ENCODE results near the gene GIPR.
A peak's percentile ranks its signal among the peaks of the same experiment; 100 is the strongest.

Gene GIPR

DNA sequence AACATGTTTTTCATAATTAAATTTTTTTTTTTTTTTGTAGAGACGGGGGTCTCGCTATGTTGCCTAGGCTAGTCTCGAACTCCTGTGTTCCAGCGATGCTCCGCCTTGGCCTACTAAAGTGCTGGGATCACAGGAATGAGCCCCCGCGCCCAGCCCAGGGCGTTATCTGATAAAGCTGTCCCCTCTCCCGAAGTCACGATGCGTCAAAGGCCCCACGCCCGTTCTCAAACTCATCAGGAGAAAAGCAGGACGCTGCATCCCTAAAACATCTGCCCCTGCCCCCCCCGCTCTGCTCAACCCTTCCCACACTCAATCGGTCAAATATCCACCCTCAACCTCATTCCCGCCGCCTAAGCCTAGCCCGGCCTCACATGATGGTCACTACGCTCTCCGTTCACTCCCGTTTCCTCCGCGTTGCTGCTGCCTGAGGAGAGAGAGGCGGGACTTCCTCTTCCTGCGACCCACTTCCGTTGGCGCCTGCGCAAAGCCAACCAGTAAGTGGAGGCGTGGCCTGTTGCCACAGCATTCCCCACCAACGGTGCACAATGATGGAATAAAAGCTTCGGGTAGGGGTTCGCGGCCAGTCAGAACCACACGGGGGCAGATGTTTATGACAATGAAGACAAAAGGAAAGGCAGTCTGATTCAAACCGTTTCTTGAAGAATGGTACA is 23.6 kb downstream of the GIPR start, which contains the start of gene SNRPD2:
Gene SNRPD2, minus strand, starts transcription at position 438 of the 671 bp plus-strand sequence. Its CDS starts 65 bp downstream, at position 373.
- peak; percentile 92 for DNase-seq (ENCODE audit: low spot score)
- in situ Hi-C loops (cut with MboI; ENCODE audit: low sequenced_read_pairs, unreplicated experiment), result no loop called here
- TF ChIP-seq, protein P1, sequence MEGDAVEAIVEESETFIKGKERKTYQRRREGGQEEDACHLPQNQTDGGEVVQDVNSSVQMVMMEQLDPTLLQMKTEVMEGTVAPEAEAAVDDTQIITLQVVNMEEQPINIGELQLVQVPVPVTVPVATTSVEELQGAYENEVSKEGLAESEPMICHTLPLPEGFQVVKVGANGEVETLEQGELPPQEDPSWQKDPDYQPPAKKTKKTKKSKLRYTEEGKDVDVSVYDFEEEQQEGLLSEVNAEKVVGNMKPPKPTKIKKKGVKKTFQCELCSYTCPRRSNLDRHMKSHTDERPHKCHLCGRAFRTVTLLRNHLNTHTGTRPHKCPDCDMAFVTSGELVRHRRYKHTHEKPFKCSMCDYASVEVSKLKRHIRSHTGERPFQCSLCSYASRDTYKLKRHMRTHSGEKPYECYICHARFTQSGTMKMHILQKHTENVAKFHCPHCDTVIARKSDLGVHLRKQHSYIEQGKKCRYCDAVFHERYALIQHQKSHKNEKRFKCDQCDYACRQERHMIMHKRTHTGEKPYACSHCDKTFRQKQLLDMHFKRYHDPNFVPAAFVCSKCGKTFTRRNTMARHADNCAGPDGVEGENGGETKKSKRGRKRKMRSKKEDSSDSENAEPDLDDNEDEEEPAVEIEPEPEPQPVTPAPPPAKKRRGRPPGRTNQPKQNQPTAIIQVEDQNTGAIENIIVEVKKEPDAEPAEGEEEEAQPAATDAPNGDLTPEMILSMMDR (IDR thresholded peaks at IDR 0.05; ENCODE audit: borderline replicate concordance, control extremely low read depth, extremely low read depth, insufficient read depth, missing control alignments), result no peak

DNA sequence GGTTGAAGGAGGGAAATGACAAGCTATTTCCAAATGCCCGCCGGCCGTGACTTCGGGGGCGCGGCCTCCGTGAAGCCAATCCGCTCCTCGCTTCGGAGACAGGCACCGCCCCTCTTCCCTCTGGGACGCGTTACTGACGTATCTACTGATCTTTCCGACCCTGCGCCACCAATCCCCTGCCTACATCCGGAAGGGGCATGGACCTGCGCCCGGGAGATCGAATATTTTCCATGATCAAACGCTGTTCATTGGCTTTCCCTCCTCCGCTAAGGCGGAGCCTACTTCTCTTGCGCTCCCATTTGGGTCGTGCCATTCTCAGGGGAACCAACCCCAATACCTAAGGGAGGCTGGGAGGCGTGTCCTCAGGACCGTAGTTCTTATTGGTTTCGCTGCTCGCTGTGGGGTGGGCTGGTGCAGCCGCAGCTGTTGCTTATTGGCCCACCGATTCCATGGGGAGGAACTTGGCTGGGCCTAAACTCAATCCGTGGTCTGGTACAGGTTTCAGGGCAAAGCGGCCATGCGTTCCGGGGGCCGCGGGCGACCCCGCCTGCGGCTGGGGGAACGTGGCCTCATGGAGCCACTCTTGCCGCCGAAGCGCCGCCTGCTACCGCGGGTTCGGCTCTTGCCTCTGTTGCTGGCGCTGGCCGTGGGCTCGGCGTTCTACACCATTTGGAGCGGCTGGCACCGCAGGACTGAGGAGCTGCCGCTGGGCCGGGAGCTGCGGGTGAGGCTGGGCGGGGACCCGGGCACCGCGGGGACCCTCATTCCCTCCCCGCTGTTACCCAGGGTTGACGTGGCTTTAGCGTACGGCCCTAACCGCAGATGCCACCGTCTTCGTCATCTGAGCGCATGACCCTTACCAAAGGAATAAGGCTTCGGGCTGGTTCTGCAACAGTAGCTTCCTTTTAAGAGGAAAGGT is 24.4 kb downstream of the GIPR start, which contains the start of gene QPCTL:
Gene QPCTL, plus strand, starts transcription at position 480 of the 919 bp plus-strand sequence. Its CDS starts 38 bp downstream, at position 518.
- TF ChIP-seq, protein P1 (IDR thresholded peaks at IDR 0.05; ENCODE audit: borderline replicate concordance, control extremely low read depth, extremely low read depth, insufficient read depth, missing control alignments), result no peak
- DNase-seq (ENCODE audit: low spot score), result peak; percentile 96
- in situ Hi-C loops (cut with MboI; ENCODE audit: low sequenced_read_pairs, unreplicated experiment), result no loop called here

DNA sequence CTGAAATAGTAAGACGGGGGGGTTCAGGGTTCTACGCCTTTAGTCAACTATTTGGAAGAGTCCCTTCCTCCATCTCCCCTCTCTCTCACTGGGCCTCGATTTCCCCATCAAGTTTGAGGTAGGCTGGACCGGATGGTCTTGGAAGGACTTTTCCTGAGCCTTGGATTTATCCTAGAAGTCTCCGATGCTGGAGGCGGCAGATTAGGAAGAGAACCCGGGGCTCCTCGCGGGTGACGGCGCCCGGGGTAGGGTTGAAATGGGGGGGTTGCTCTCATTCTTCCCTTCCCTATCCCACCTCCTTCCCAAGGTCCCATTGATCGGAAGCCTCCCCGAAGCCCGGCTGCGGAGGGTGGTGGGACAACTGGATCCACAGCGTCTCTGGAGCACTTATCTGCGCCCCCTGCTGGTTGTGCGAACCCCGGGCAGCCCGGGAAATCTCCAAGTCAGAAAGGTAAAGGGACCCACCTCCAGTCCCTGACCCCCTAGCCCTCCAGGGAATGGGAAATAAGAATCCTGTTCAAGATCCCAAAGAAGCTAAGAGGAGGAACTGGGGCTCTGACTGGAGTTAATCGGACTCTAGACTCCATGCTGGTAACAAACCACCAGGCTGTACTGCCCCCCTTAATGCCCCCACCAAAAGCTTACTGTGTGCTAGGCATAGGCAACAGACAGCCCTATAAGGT is 25.2 kb downstream of the GIPR start:
- TF ChIP-seq, protein P1 (IDR thresholded peaks at IDR 0.05; ENCODE audit: borderline replicate concordance, control extremely low read depth, extremely low read depth, insufficient read depth, missing control alignments), result peak; percentile 86
- DNase-seq (ENCODE audit: low spot score), result peak; percentile 82
- in situ Hi-C loops (cut with MboI; ENCODE audit: low sequenced_read_pairs, unreplicated experiment), result no loop called here

DNA sequence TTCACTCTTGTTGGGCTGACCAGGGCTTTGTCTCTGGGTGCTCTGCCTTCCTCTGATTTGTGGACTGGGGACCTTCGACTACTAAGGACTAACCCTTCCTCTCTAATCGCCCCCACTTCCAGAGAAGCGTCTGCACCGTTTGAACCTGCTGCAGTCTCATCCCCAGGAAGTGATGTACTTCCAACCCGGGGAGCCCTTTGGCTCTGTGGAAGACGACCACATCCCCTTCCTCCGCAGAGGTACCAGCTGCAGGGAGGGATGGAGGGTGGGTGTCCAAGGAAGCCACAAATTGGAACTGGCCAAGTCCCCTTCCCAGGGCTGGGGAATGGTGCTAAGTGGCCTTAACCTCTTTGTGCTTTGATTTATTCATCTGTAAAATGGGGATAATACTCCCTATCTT is 33.7 kb downstream of the GIPR start:
- in situ Hi-C loops (cut with MboI; ENCODE audit: low sequenced_read_pairs, unreplicated experiment), result no loop called here
- TF ChIP-seq, protein P1 (IDR thresholded peaks at IDR 0.05; ENCODE audit: borderline replicate concordance, control extremely low read depth, extremely low read depth, insufficient read depth, missing control alignments), result no peak
- DNase-seq (ENCODE audit: low spot score), result no peak

DNA sequence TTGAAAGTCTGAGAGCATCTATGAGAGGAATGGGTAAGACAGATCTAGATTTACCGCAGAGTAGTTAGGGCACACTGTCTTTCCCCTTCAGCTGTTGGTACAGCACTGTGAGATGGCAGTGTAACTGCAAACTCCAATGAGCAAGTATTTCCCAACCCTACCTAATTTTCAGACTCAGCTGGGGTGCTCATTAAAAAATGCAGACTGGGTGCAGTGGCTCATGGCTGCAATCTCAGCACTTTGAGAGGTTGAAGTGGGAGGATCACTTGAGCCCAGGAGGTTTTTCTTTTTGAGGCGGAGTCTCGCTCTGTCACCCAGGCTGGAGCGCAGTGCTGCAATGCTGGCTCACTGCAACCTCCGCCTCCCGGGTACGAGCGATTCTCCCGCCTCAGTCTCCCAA is 37.1 kb downstream of the GIPR start:
- TF ChIP-seq, protein P1 (IDR thresholded peaks at IDR 0.05; ENCODE audit: borderline replicate concordance, control extremely low read depth, extremely low read depth, insufficient read depth, missing control alignments), result no peak
- in situ Hi-C loops (cut with MboI; ENCODE audit: low sequenced_read_pairs, unreplicated experiment), result no loop called here
- DNase-seq (ENCODE audit: low spot score), result no peak

Measured in GM13976 (cell line).